ENCODE results near the gene PTPRF.

PTPRF gene

GRCh38 chr1:43524804-43525203 lies 5.9 kb upstream of the PTPRF start:
- Mint-ChIP-seq H3K9me3 (no peaks in the 10 kb centered on the region), H3K4me1 (peaks cover 6% of the 10 kb centered on the region), H3K4me3 (no peak overlapping the region), H3K27me3 (peaks cover 49% of the 10 kb centered on the region), H3K27ac (peak overlapping the region in 1 of 2 donors; percentile 54)
- DNase-seq (no peak), ATAC-seq (no peak)

GRCh38 chr1:43526002-43526401 lies 4.7 kb upstream of the PTPRF start:
- ATAC-seq (no peak), DNase-seq (no peak)
- Mint-ChIP-seq H3K4me3 (no peak overlapping the region), H3K27me3 (peaks cover 49% of the 10 kb centered on the region), H3K27ac (no peak overlapping the region), H3K4me1 (peaks cover 16% of the 10 kb centered on the region), H3K9me3 (no peaks in the 10 kb centered on the region)

GRCh38 chr1:43527111-43527878 lies 3.4 kb upstream of the PTPRF start:
- ATAC-seq (no peak), DNase-seq (no peak)
- Mint-ChIP-seq H3K27ac (no peak overlapping the region), H3K4me3 (no peak overlapping the region), H3K9me3 (no peaks in the 10 kb centered on the region), H3K4me1 (peaks cover 24% of the 10 kb centered on the region), H3K27me3 (peaks cover 50% of the 10 kb centered on the region)

GRCh38 chr1:43529206-43529731 lies 1.4 kb upstream of the PTPRF start:
- Mint-ChIP-seq H3K27me3 (peaks cover 46% of the 10 kb centered on the region), H3K4me3 (no peak overlapping the region), H3K9me3 (no peaks in the 10 kb centered on the region)

GRCh38 chr1:43531107-43531905 lies 623 bp downstream of the PTPRF start:
- Mint-ChIP-seq H3K27ac (no peak overlapping the region), H3K27me3 (peaks cover 46% of the 10 kb centered on the region), H3K9me3 (no peaks in the 10 kb centered on the region), H3K4me1 (peaks cover 24% of the 10 kb centered on the region), H3K4me3 (peak overlapping the region; percentile 89 to 90)
- peak; percentile 22 for ATAC-seq
- DNase-seq: no peak

More at GRCh38 chr1:43529206-43529731, 1.4 kb upstream of the PTPRF start:
- peak; percentile 74 for DNase-seq
- ATAC-seq: peak; percentile 77
- H3K4me1 Mint-ChIP-seq: peaks cover 24% of the 10 kb centered on the region
- no peak overlapping the region for H3K27ac Mint-ChIP-seq

- Mint-ChIP-seq H3K27me3 (peaks cover 46% of the 10 kb centered on the region), H3K4me1 (peaks cover 24% of the 10 kb centered on the region), H3K27ac (no peak overlapping the region), H3K4me3 (peak overlapping the region; percentile 89 to 90), H3K9me3 (no peaks in the 10 kb centered on the region)
- ATAC-seq: no peak
- DNase-seq: no peak
These were observed 1.4 kb downstream of the PTPRF start for GRCh38 chr1:43531906-43532584.

GRCh38 chr1:43532716-43533115 lies 2.0 kb downstream of the PTPRF start:
- Mint-ChIP-seq H3K4me3 (peak overlapping the region; percentile 0 to 23), H3K27me3 (peaks cover 46% of the 10 kb centered on the region), H3K27ac (no peak overlapping the region), H3K4me1 (peaks cover 24% of the 10 kb centered on the region), H3K9me3 (no peaks in the 10 kb centered on the region)
- no peak for ATAC-seq
- no peak for DNase-seq

GRCh38 chr1:43533584-43533983 lies 2.9 kb downstream of the PTPRF start:
- peaks cover 43% of the 10 kb centered on the region for H3K27me3 Mint-ChIP-seq
- no peak overlapping the region for H3K27ac Mint-ChIP-seq
- no peaks in the 10 kb centered on the region for H3K9me3 Mint-ChIP-seq
- peaks cover 24% of the 10 kb centered on the region for H3K4me1 Mint-ChIP-seq
- DNase-seq: no peak
- ATAC-seq: no peak
- no peak overlapping the region for H3K4me3 Mint-ChIP-seq

GRCh38 chr1:43534256-43534655 lies 3.6 kb downstream of the PTPRF start:
- peaks cover 30% of the 10 kb centered on the region for H3K4me1 Mint-ChIP-seq
- no peaks in the 10 kb centered on the region for H3K9me3 Mint-ChIP-seq
- H3K4me3 Mint-ChIP-seq: no peak overlapping the region
- no peak overlapping the region for H3K27ac Mint-ChIP-seq
- H3K27me3 Mint-ChIP-seq: peaks cover 36% of the 10 kb centered on the region
- ATAC-seq (no peak), DNase-seq (no peak)

GRCh38 chr1:43536196-43536863 lies 5.6 kb downstream of the PTPRF start:
- Mint-ChIP-seq H3K4me3 (no peak overlapping the region), H3K4me1 (peaks cover 19% of the 10 kb centered on the region), H3K9me3 (no peaks in the 10 kb centered on the region), H3K27ac (no peak overlapping the region), H3K27me3 (peaks cover 20% of the 10 kb centered on the region)
- DNase-seq (no peak), ATAC-seq (no peak)

- DNase-seq (no peak), ATAC-seq (no peak)
- H3K9me3 Mint-ChIP-seq: no peaks in the 10 kb centered on the region
- peaks cover 15% of the 10 kb centered on the region for H3K27me3 Mint-ChIP-seq
- no peak overlapping the region for H3K4me3 Mint-ChIP-seq
- H3K4me1 Mint-ChIP-seq: peaks cover 15% of the 10 kb centered on the region
- H3K27ac Mint-ChIP-seq: no peak overlapping the region
These were observed 6.2 kb downstream of the PTPRF start for GRCh38 chr1:43536864-43537358.

GRCh38 chr1:43537423-43538142 lies 6.9 kb downstream of the PTPRF start:
- Mint-ChIP-seq H3K27me3 (peaks cover 8% of the 10 kb centered on the region), H3K4me1 (peaks cover 11% of the 10 kb centered on the region), H3K4me3 (no peak overlapping the region), H3K9me3 (no peaks in the 10 kb centered on the region), H3K27ac (peak overlapping the region in 1 of 2 donors; percentile 14)
- no peak for ATAC-seq
- DNase-seq: no peak

GRCh38 chr1:43538143-43538487 lies 7.4 kb downstream of the PTPRF start:
- DNase-seq: no peak
- Mint-ChIP-seq H3K9me3 (no peaks in the 10 kb centered on the region), H3K4me1 (peaks cover 11% of the 10 kb centered on the region), H3K27ac (no peak overlapping the region), H3K27me3 (peaks cover 3% of the 10 kb centered on the region), H3K4me3 (no peak overlapping the region)
- ATAC-seq: no peak

GRCh38 chr1:43538969-43539368 lies 8.3 kb downstream of the PTPRF start:
- H3K27me3 Mint-ChIP-seq: no peaks in the 10 kb centered on the region
- H3K27ac Mint-ChIP-seq: no peak overlapping the region
- H3K4me1 Mint-ChIP-seq: peaks cover 11% of the 10 kb centered on the region
- H3K4me3 Mint-ChIP-seq: no peak overlapping the region
- no peak for DNase-seq
- no peaks in the 10 kb centered on the region for H3K9me3 Mint-ChIP-seq
- ATAC-seq: no peak
